HL-60/S4 treated with retinoic acid at 250 ng/mL for 4 days and 3 days (cell line): ENCODE measurements around the gene PGAP2.
"Not testable (repeated sequence)": the region's sequence is repeated elsewhere in the genome, so short reads cannot be mapped to it uniquely, and the experiment has no call there.

Source experiments
- in situ Hi-C: fragments of 300-500 bp; cut with MboI; formaldehyde crosslinking; loops from 2 replicates; pipeline ENCODE4 v1.7.0; 2022; ENCODE audit warnings: low sequenced_read_pairs

Gene PGAP2

GRCh38 chr11:3803726-3804495, 4.4 kb upstream of the PGAP2 start:
- in situ Hi-C loops, result no loop called here

- in situ Hi-C loops, result no loop called here
These were observed 682 bp downstream of the PGAP2 start for GRCh38 chr11:3808861-3809623.

GRCh38 chr11:3809624-3809928, 1.2 kb downstream of the PGAP2 start:
- in situ Hi-C loops, result no loop called here

GRCh38 chr11:3810446-3810845, 2.1 kb downstream of the PGAP2 start:
- in situ Hi-C loops, result no loop called here

GRCh38 chr11:3810951-3811350, 2.6 kb downstream of the PGAP2 start:
- in situ Hi-C loops, result no loop called here

- in situ Hi-C loops, result not testable (repeated sequence)
These were observed 6.5 kb downstream of the PGAP2 start for GRCh38 chr11:3814832-3815231.

GRCh38 chr11:3815845-3816244, 7.5 kb downstream of the PGAP2 start:
- in situ Hi-C loops, result no loop called here

- in situ Hi-C loops, result no loop called here
These were observed 8.3 kb downstream of the PGAP2 start for GRCh38 chr11:3816673-3817072.

- in situ Hi-C loops, result no loop called here
These were observed 8.9 kb downstream of the PGAP2 start for GRCh38 chr11:3817181-3817800.

- in situ Hi-C loops, result no loop called here
These were observed 12.6 kb downstream of the PGAP2 start for GRCh38 chr11:3820971-3821370.

- in situ Hi-C loops, result no loop called here
These were observed 14.0 kb downstream of the PGAP2 start for GRCh38 chr11:3822312-3822711.

GRCh38 chr11:3823303-3823702, 14.9 kb downstream of the PGAP2 start:
- in situ Hi-C loops, result no loop called here

- in situ Hi-C loops, result no loop called here
These were observed 15.6 kb downstream of the PGAP2 start for GRCh38 chr11:3823762-3824506.

- in situ Hi-C loops, result no loop called here
These were observed 16.5 kb downstream of the PGAP2 start for GRCh38 chr11:3824714-3825472.

- in situ Hi-C loops, result no loop called here
These were observed 17.3 kb downstream of the PGAP2 start for GRCh38 chr11:3825473-3826154.

GRCh38 chr11:3826721-3827120, 18.4 kb downstream of the PGAP2 start:
- in situ Hi-C loops, result no loop called here

- in situ Hi-C loops, result no loop called here
These were observed 19.2 kb downstream of the PGAP2 start for GRCh38 chr11:3827434-3828186.

GRCh38 chr11:3830088-3830487, 21.7 kb downstream of the PGAP2 start:
- in situ Hi-C loops, result no loop called here

GRCh38 chr11:3830730-3831129, 22.4 kb downstream of the PGAP2 start:
- in situ Hi-C loops, result no loop called here
